HEK293T (cell line): ENCODE data around the gene MKRN2.

Source experiments
- ARNT ChIP-seq: fragments of 450-650 bp; IDR thresholded peaks from 2 replicates; pipeline ENCODE4 v1.6.1; 2017; ENCODE audit warnings: mild to moderate bottlenecking
- BHLHE40 ChIP-seq: fragments of 450-650 bp; IDR thresholded peaks from 2 replicates; pipeline ENCODE4 v1.6.1; 2016; ENCODE audit warnings: mild to moderate bottlenecking, moderate library complexity, borderline replicate concordance
- ELF4 ChIP-seq: fragments of 450-650 bp; IDR thresholded peaks from 2 replicates; pipeline ENCODE4 v1.6.1; 2017; ENCODE audit warnings: antibody characterized with exemption
- FOXA1 ChIP-seq: fragments of 450-650 bp; IDR thresholded peaks from 2 replicates; pipeline ENCODE4 v1.6.1; 2016; ENCODE audit warnings: mild to moderate bottlenecking
- FOXK2 ChIP-seq: fragments of 450-650 bp; IDR thresholded peaks from 2 replicates; pipeline ENCODE4 v1.6.1; 2016; ENCODE audit warnings: mild to moderate bottlenecking
- FOXM1 ChIP-seq: fragments of 450-650 bp; IDR thresholded peaks from 2 replicates; pipeline ENCODE4 v1.6.1; 2017; ENCODE audit warnings: mild to moderate bottlenecking, borderline replicate concordance
- HDGF ChIP-seq: fragments of 450-650 bp; IDR thresholded peaks from 2 replicates; pipeline ENCODE4 v1.6.1; 2017; ENCODE audit warnings: antibody characterized with exemption, borderline replicate concordance
- LEF1 ChIP-seq: fragments of 450-650 bp; IDR thresholded peaks from 2 replicates; pipeline ENCODE4 v1.6.1; 2017; ENCODE audit warnings: mild to moderate bottlenecking, borderline replicate concordance
- SP1 ChIP-seq: fragments of 450-650 bp; IDR thresholded peaks from 2 replicates; pipeline ENCODE4 v1.6.1; 2017
- SUZ12 ChIP-seq: fragments of 450-650 bp; IDR thresholded peaks from 2 replicates; pipeline ENCODE4 v1.6.1; 2016; ENCODE audit warnings: mild to moderate bottlenecking
- TARDBP ChIP-seq: fragments of 450-650 bp; IDR thresholded peaks from 2 replicates; pipeline ENCODE4 v1.6.1; 2016
- ZNF384 ChIP-seq: fragments of 450-650 bp; IDR thresholded peaks from 2 replicates; pipeline ENCODE4 v1.6.1; 2016
- TF ChIP-seq, protein P1 (sequence below): fragments of 450-650 bp; IDR thresholded peaks from 2 replicates; pipeline ENCODE4 v1.6.1; 2016

- no peak for TF ChIP-seq FOXK2
- TF ChIP-seq, protein P1, sequence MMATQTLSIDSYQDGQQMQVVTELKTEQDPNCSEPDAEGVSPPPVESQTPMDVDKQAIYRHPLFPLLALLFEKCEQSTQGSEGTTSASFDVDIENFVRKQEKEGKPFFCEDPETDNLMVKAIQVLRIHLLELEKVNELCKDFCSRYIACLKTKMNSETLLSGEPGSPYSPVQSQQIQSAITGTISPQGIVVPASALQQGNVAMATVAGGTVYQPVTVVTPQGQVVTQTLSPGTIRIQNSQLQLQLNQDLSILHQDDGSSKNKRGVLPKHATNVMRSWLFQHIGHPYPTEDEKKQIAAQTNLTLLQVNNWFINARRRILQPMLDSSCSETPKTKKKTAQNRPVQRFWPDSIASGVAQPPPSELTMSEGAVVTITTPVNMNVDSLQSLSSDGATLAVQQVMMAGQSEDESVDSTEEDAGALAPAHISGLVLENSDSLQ, result no peak
- no peak for TF ChIP-seq SP1
- no peak for TF ChIP-seq SUZ12
- TF ChIP-seq TARDBP, result no peak
- TF ChIP-seq LEF1, result no peak
- TF ChIP-seq ELF4, result no peak
- TF ChIP-seq FOXA1, result no peak
- TF ChIP-seq FOXM1, result no peak
- no peak for TF ChIP-seq ARNT
- no peak for TF ChIP-seq ZNF384
- no peak for TF ChIP-seq BHLHE40
- no peak for TF ChIP-seq HDGF
Observed at GRCh38 chr3:12515631-12516030, 41.3 kb upstream of the MKRN2 start.
